ENCODE data around the gene CDKL5.

DNA sequence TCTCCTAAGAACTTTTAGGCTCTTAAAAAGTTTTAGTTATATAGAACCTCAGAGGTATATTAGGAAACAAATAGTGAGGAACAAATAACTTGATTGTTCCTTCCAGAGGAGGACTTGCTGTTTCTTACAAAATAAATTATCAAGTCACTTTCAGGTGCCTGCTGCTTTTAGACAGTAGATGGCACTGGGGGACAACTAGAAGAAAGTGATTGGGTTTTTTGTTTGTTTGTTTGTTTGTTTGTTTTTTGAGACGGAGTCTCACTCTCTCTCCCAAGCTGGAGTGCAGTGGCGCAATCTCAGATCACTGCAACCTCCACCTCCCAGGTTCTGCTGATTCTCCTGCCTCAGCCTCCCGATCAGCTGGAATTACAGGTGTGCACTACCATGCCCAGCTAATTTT, 35.4 kb upstream of the CDKL5 start:
- TF ChIP-seq ZFP36 (IDR thresholded peaks at IDR 0.05; ENCODE audit: borderline replicate concordance, partially characterized antibody) (no peak), EP300 (IDR thresholded peaks at IDR 0.05) (no peak), HDAC2 (IDR thresholded peaks at IDR 0.05) (no peak), POLR2A (IDR thresholded peaks at IDR 0.05; ENCODE audit: low read length) (no peak), PHF8 (IDR thresholded peaks at IDR 0.05; ENCODE audit: borderline replicate concordance, low read depth) (no peak), RFX5 (IDR thresholded peaks at IDR 0.05) (no peak), RAD21 (conservative IDR thresholded peaks at IDR 0.05 in 1 of 2, IDR thresholded peaks at IDR 0.05 in 1 of 2) (peak; percentile 51 to 63; a peak in 4 of 5 replicates), REST (IDR thresholded peaks at IDR 0.05) (no peak), MAZ (IDR thresholded peaks at IDR 0.05; ENCODE audit: borderline replicate concordance, low read depth, low read length) (no peak), HOXA7 (CRISPR knock-in tag; IDR thresholded peaks at IDR 0.05) (no peak), SMC3 (IDR thresholded peaks at IDR 0.05) (peak; percentile 45; the same call in 2 of the 3 replicates)
- TF ChIP-seq, protein P1, sequence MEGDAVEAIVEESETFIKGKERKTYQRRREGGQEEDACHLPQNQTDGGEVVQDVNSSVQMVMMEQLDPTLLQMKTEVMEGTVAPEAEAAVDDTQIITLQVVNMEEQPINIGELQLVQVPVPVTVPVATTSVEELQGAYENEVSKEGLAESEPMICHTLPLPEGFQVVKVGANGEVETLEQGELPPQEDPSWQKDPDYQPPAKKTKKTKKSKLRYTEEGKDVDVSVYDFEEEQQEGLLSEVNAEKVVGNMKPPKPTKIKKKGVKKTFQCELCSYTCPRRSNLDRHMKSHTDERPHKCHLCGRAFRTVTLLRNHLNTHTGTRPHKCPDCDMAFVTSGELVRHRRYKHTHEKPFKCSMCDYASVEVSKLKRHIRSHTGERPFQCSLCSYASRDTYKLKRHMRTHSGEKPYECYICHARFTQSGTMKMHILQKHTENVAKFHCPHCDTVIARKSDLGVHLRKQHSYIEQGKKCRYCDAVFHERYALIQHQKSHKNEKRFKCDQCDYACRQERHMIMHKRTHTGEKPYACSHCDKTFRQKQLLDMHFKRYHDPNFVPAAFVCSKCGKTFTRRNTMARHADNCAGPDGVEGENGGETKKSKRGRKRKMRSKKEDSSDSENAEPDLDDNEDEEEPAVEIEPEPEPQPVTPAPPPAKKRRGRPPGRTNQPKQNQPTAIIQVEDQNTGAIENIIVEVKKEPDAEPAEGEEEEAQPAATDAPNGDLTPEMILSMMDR (IDR thresholded peaks at IDR 0.05), result peak; percentile 55

Data from A549 (cell line).